ENCODE results near the gene RNF130.

- TF ChIP-seq PATZ1 (tag by site-specific recombination; IDR thresholded peaks at IDR 0.05) (no peak), CTCF (tag by site-specific recombination; IDR thresholded peaks at IDR 0.05) (no peak), ZNF747 (tag by site-specific recombination; IDR thresholded peaks at IDR 0.05) (no peak), TCF7L2 (IDR thresholded peaks at IDR 0.05; ENCODE audit: borderline replicate concordance, low read depth, low read length) (no peak), ZNF311 (tag by site-specific recombination; IDR thresholded peaks at IDR 0.05; ENCODE audit: borderline replicate concordance) (no peak), ZNF302 (tag by site-specific recombination; IDR thresholded peaks at IDR 0.05; ENCODE audit: low read depth) (no peak), ZNF48 (tag by site-specific recombination; IDR thresholded peaks at IDR 0.05) (no peak), REST (tag by site-specific recombination; IDR thresholded peaks at IDR 0.05) (no peak), ZNF580 (tag by site-specific recombination; IDR thresholded peaks at IDR 0.05) (no peak), ZNF155 (tag by site-specific recombination; IDR thresholded peaks at IDR 0.05) (no peak)
Measured at GRCh38 chr5:180112181-180112861, 40.8 kb upstream of the RNF130 start.

Measured in HEK293 (cell line).